Stromal cell of bone marrow (primary cell): ENCODE results near the gene PGR.

Experiments
- DNase-seq: peaks from one replicate; pipeline ENCODE4 v3.0.0-alpha.2; 2012; ENCODE audit warnings: low read depth

Gene PGR

GRCh38 chr11:101009690-101010055 lies 119.9 kb downstream of the PGR start:
- DNase-seq = no peak

DNA sequence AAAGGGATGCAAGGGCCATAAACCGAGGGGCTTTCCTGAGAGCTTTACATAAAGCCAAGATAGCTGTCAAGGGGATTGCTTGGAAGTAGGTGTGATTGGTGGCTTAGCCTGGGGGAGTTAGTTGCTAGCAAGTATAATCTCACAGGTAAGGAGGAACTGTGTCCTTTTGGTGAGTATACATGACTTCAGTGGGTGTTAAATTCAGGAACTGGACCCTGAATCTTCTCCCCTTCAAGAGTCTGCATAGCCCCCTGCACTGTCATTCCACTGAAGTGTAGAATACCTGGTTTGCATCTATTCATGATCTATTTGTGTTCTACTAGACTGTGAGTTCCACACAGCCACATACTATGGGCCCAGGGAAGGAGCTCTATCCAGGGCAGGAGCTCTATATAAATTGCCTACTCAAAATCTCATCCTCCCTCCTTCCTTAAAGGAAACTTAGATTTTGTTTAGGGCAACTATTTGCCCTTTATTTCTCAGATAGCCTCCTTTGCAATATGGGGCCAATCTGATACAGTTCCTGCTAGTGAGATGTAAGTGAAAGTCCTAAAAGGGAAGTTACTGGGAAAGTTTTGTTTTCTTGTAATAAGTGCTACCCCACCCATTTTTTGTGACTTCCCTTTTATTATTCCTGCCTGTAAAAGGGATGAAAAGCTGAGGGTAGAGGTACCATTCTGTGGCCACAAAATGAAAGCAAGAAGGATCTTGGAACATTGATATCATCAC lies 120.5 kb downstream of the PGR start:
- DNase-seq = no peak

- no peak for DNase-seq
Measured at GRCh38 chr11:101003468-101003867, 126.1 kb downstream of the PGR start.

- DNase-seq = no peak
Measured at GRCh38 chr11:100999756-101000155, 129.9 kb downstream of the PGR start.

- DNase-seq = no peak
Measured at GRCh38 chr11:100994966-100995365, 134.6 kb downstream of the PGR start.

- no peak for DNase-seq
Measured at GRCh38 chr11:100991541-100991940, 138.1 kb downstream of the PGR start.

- no peak for DNase-seq
Measured at GRCh38 chr11:100990931-100991330, 138.7 kb downstream of the PGR start.

GRCh38 chr11:100984668-100985067 lies 144.9 kb downstream of the PGR start:
- DNase-seq = no peak

- DNase-seq = no peak
Measured at GRCh38 chr11:100981196-100981824, 148.3 kb downstream of the PGR start.

- DNase-seq = peak; percentile 13
Measured at GRCh38 chr11:100980156-100980555, 149.5 kb downstream of the PGR start.
